Measurements from ENCODE around the gene TRIM8. TPM values are rescaled to one million over a fixed set of nuclear protein-coding genes. Genes with fewer than 3 reads are reported as not detected.

Gene TRIM8
- total and polyA plus RNA-seq, 2 of the 4 experiments (the other 2 are of a cell fraction) = 25.5 to 126 TPM

- Histone ChIP-seq H3K14ac (replicated peaks; ENCODE audit: low read depth, low read length) (peak overlapping the region; percentile 96), H2AK9ac (replicated peaks; ENCODE audit: low read depth, low read length, poor library complexity) (peak overlapping the region; percentile 99), H3K27ac (ENCODE audit: insufficient read depth, low read length) (peak overlapping the region; percentile 98), H2BK5ac (ENCODE audit: low read depth, low read length, poor library complexity, severe bottlenecking) (peak overlapping the region; percentile 100), H2BK20ac (ENCODE audit: low read depth, low read length) (peak overlapping the region; percentile 99), H3K4me2 (ENCODE audit: low read depth, low read length) (no peak overlapping the region), H3K4me1 (ENCODE audit: control insufficient read depth, insufficient read depth, low read length) (peaks cover 64% of the 10 kb centered on the region), H4K8ac (ENCODE audit: low read depth in 2 of 2, low read length in 2 of 2) (peak overlapping the region; percentile 97 to 100), H3K56ac (ENCODE audit: extremely low read depth, insufficient read depth, low read length) (peak overlapping the region; percentile 86), H4K20me1 (ENCODE audit: insufficient read depth, low read length) (no peaks in the 10 kb centered on the region), H3K9ac (ENCODE audit: low read depth, low read length) (peak overlapping the region; percentile 67), H3K79me1 (ENCODE audit: low read depth in 1 of 2, low read length in 2 of 2) (peaks cover 29 to 70% of the 10 kb centered on the region in 2 experiments), H3K23ac (ENCODE audit: low read depth, low read length) (peak overlapping the region; percentile 97), H2BK120ac (ENCODE audit: low read depth, low read length) (peak overlapping the region; percentile 99), H2AK5ac (ENCODE audit: low read depth, low read length) (peak overlapping the region; percentile 99), H3K9me3 (ENCODE audit: control insufficient read depth, insufficient read depth, low read length) (no peaks in the 10 kb centered on the region), H3K4ac (ENCODE audit: low read depth, low read length) (peak overlapping the region; percentile 98), H3K4me3 (ENCODE audit: insufficient read depth, low read depth, low read length) (no peak overlapping the region), H3K9me1 (ENCODE audit: insufficient read depth, low read length) (peaks cover 52% of the 10 kb centered on the region), H3K18ac (ENCODE audit: low read depth, low read length) (peak overlapping the region; percentile 73), H2AFZ (replicated peaks; ENCODE audit: low read length, poor library complexity) (peak overlapping the region; percentile 87), H4K91ac (ENCODE audit: insufficient read depth, low read depth, low read length) (peak overlapping the region; percentile 100), H3K27me3 (ENCODE audit: control insufficient read depth, insufficient read depth, low read length) (no peaks in the 10 kb centered on the region), H3K36me3 (ENCODE audit: control insufficient read depth, insufficient read depth, low read length) (peaks cover 4% of the 10 kb centered on the region; the same call in 1 of the 2 replicates), H4K5ac (ENCODE audit: low read depth, low read length) (peak overlapping the region; percentile 84), H2BK15ac (ENCODE audit: low read depth, low read length) (peak overlapping the region; percentile 99)
- intact Hi-C loops (cut with micrococcal nuclease) = no loop called here
- CTCF ChIA-PET = no interaction called here
- DNase-seq = no peak
- POLR2A ChIA-PET (ENCODE audit: unreplicated experiment) = interaction anchor here (0.6 to 1.0 kb wide), 2 partner anchors 14 to 23 kb away, joined by 3 to 11 read pairs; no protein-coding TSS in a partner anchor
- in situ Hi-C loops (cut with MboI; ENCODE audit: low sequenced_read_pairs) = no loop called here
- dilution Hi-C loops (cut with HindIII; ENCODE audit: low sequenced_read_pairs, unreplicated experiment) = no loop called here
- no CpG with 5 or more reads among the region's 11 CpGs for WGBS, 2 experiments (ENCODE audit: extremely low coverage in 2 of 2, insufficient read length in 1 of 2)
- TF ChIP-seq, protein P1, sequence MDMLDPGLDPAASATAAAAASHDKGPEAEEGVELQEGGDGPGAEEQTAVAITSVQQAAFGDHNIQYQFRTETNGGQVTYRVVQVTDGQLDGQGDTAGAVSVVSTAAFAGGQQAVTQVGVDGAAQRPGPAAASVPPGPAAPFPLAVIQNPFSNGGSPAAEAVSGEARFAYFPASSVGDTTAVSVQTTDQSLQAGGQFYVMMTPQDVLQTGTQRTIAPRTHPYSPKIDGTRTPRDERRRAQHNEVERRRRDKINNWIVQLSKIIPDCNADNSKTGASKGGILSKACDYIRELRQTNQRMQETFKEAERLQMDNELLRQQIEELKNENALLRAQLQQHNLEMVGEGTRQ (IDR thresholded peaks at IDR 0.05; ENCODE audit: low read depth, low read length) = no peak
- peak; percentile 18; the same call in 1 of the 2 replicates for TF ChIP-seq CTCF (conservative IDR thresholded peaks at IDR 0.05; ENCODE audit: low read depth, low read length)
- no TSS peak for BruUV-seq (replicated peaks)
- ATAC-seq (ENCODE audit: low read depth) = no peak
Observed at GRCh38 chr10:102628451-102628911, 15.8 kb upstream of the TRIM8 start.
